Progenitor cell of endocrine pancreas (in vitro differentiated cells): ENCODE measurements around the gene ROR2. TPM values are rescaled to one million over a fixed set of nuclear protein-coding genes. Genes with fewer than 3 reads are reported as not detected.

Experiments used
- DNase-seq: peaks from one replicate; pipeline ENCODE4 v3.0.0; 2021; ENCODE audit warnings: low spot score; ENCODE audit not compliant: unreplicated experiment
- H3K27ac Mint-ChIP-seq: 2 replicates; pipeline ENCODE4 v1.8.0; 2021; ENCODE audit warnings: mild to moderate bottlenecking, moderate library complexity, mixed read lengths
- H3K27me3 Mint-ChIP-seq: 2 replicates; pipeline ENCODE4 v1.8.0; 2021; ENCODE audit warnings: mixed read lengths
- H3K36me3 Mint-ChIP-seq: 2 replicates; pipeline ENCODE4 v1.8.0; 2022; ENCODE audit warnings: mixed read lengths; ENCODE audit not compliant: insufficient read depth
- H3K4me1 Mint-ChIP-seq: 2 replicates; pipeline ENCODE4 v1.8.0; 2021; ENCODE audit warnings: low read depth, mixed read lengths
- H3K4me3 Mint-ChIP-seq: 2 replicates; pipeline ENCODE4 v1.8.0; 2021; ENCODE audit warnings: low read depth, mild to moderate bottlenecking, moderate library complexity, mixed read lengths
- H3K9me3 Mint-ChIP-seq: 2 replicates; pipeline ENCODE4 v1.8.0; 2021; ENCODE audit warnings: low read depth, mixed read lengths
- total RNA-seq: library from RNA; stranded (reverse); gene quantifications from 2 replicates; pipeline ENCODE4 v1.2.1, GENCODE V29; 2021
- TF ChIP-seq, protein P1 (sequence below): fragments of 200-600 bp; sonication (generic); IDR thresholded peaks from one replicate; pipeline ENCODE4 v1.5.0; 2021; ENCODE audit warnings: antibody characterized with exemption, mild to moderate bottlenecking; ENCODE audit not compliant: unreplicated experiment

ROR2 gene
- total RNA-seq, 1 donor from 2014 or later: 23.6 TPM

GRCh38 chr9:91886414-91887076 is 63.5 kb downstream of the ROR2 start:
- H3K27me3 Mint-ChIP-seq: peaks cover 3% of the 10 kb centered on the region
- peak overlapping the region; percentile 37 for H3K27ac Mint-ChIP-seq
- H3K36me3 Mint-ChIP-seq: peaks cover 8% of the 10 kb centered on the region
- TF ChIP-seq, protein P1, sequence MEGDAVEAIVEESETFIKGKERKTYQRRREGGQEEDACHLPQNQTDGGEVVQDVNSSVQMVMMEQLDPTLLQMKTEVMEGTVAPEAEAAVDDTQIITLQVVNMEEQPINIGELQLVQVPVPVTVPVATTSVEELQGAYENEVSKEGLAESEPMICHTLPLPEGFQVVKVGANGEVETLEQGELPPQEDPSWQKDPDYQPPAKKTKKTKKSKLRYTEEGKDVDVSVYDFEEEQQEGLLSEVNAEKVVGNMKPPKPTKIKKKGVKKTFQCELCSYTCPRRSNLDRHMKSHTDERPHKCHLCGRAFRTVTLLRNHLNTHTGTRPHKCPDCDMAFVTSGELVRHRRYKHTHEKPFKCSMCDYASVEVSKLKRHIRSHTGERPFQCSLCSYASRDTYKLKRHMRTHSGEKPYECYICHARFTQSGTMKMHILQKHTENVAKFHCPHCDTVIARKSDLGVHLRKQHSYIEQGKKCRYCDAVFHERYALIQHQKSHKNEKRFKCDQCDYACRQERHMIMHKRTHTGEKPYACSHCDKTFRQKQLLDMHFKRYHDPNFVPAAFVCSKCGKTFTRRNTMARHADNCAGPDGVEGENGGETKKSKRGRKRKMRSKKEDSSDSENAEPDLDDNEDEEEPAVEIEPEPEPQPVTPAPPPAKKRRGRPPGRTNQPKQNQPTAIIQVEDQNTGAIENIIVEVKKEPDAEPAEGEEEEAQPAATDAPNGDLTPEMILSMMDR: no peak
- H3K4me3 Mint-ChIP-seq: no peak overlapping the region
- no peak for DNase-seq
- no peaks in the 10 kb centered on the region for H3K9me3 Mint-ChIP-seq
- peaks cover 39% of the 10 kb centered on the region for H3K4me1 Mint-ChIP-seq

DNA sequence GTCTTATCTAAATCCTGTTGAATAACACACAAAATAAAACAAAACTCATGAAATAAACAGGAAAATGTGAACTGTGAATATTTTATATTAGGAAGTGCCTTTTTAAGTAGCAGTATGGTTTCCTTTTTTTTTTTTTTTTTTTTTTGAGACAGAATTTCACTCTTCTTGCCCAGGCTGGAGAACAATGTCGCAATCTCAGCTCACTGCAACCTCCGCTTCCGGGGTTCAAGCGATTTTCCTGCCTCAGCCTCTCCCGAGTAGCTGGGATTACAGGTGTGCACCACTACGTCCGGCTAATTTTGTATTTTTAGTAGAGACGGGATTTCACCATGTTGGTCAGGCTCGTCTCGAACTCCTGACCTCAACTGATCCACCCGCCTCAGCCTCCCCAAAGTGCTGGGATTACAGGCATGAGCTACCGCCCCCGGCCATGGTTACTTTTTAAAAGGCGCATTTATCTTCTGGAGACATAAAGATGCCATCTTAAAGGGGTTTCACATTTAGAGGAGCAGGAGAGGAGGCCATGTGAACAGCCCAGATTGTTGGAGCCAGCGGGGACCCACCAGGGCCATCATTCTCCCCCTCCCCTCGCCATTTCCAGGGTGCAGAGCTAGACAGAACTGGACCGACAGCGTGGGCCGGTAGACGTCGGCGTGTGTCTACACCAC is 64.1 kb downstream of the ROR2 start:
- Mint-ChIP-seq H3K9me3 (no peaks in the 10 kb centered on the region), H3K27ac (peak overlapping the region; percentile 83), H3K27me3 (peaks cover 3% of the 10 kb centered on the region), H3K36me3 (peaks cover 10% of the 10 kb centered on the region), H3K4me1 (peaks cover 39% of the 10 kb centered on the region), H3K4me3 (no peak overlapping the region)
- TF ChIP-seq, protein P1: no peak
- no peak for DNase-seq

DNA sequence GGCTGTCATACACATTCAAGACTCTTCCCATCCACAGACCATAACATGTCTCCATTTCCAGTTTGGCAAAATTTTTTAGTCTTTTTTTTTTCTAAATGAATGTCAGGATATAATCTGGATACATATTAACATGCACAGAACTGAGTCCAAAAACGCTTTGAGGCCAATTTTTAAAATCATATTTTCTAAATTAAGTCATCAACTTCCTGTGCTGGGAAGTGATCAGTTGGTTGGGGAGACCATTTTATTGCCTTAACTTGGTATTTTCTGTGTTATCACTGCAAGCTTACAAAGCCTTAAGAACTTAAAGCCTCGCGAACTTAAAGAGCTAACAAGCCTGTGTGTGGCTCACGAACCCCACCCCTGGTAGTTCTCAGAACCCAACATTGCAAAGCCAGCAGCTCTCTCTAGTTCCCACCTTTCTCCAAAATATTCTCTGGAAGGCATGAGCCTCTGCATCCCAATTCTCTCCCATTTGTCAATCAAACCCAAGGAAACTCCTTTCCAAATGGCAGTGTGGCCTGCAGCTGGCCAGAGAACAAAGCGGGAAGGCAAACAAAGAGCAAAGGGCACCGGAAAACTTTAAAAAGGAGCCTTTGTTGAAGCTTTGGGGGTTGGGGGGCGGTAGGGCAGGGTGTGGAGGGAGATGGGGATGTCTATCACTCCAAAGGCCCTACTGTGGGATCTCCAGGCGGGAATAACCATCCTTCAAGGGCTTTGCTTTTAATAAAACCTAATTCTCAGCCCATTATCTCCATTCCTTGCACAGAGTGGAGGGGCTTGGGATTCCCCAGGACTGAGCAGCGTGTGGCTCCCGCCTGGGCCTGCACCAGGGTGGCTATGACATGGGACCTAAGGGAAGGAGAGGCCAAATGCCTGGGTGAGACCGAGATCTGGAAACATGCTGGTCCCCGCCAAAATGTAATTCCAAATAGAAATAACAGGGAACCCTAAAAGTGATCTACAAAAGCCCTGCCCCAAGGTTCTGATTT is 65.0 kb downstream of the ROR2 start:
- Mint-ChIP-seq H3K4me1 (peaks cover 34% of the 10 kb centered on the region), H3K4me3 (no peak overlapping the region), H3K36me3 (peaks cover 10% of the 10 kb centered on the region), H3K27ac (peak overlapping the region; percentile 83), H3K9me3 (no peaks in the 10 kb centered on the region), H3K27me3 (peaks cover 3% of the 10 kb centered on the region)
- no peak for DNase-seq
- TF ChIP-seq, protein P1: no peak

GRCh38 chr9:91884153-91884552 is 65.9 kb downstream of the ROR2 start:
- peaks cover 3% of the 10 kb centered on the region for H3K27me3 Mint-ChIP-seq
- peaks cover 10% of the 10 kb centered on the region for H3K36me3 Mint-ChIP-seq
- peaks cover 34% of the 10 kb centered on the region for H3K4me1 Mint-ChIP-seq
- H3K27ac Mint-ChIP-seq: no peak overlapping the region
- no peak overlapping the region for H3K4me3 Mint-ChIP-seq
- TF ChIP-seq, protein P1: no peak
- DNase-seq: no peak
- H3K9me3 Mint-ChIP-seq: no peaks in the 10 kb centered on the region

- H3K4me3 Mint-ChIP-seq: no peak overlapping the region
- no peak for DNase-seq
- TF ChIP-seq, protein P1: no peak
- H3K36me3 Mint-ChIP-seq: peaks cover 11% of the 10 kb centered on the region
- H3K27ac Mint-ChIP-seq: no peak overlapping the region
- no peaks in the 10 kb centered on the region for H3K9me3 Mint-ChIP-seq
- peaks cover 3% of the 10 kb centered on the region for H3K27me3 Mint-ChIP-seq
- peaks cover 30% of the 10 kb centered on the region for H3K4me1 Mint-ChIP-seq
Observed at GRCh38 chr9:91883503-91883902, 66.5 kb downstream of the ROR2 start.
